HEK293T (cell line): Measurements from ENCODE around the gene ABR.
"Not testable (repeated sequence)": the region's sequence is repeated elsewhere in the genome, so short reads cannot be mapped to it uniquely, and the experiment has no call there.

Source experiments
- CTCF ChIA-PET: fragments of 350-600 bp; formaldehyde crosslinking; extraction: SDS; loops from one replicate; lab custom pipeline; 2021; ENCODE audit warnings: antibody characterized with exemption, inconsistent platforms; lab: Yijun Ruan, JAX
- POLR2A ChIA-PET: fragments of 350-600 bp; formaldehyde crosslinking; extraction: SDS; loops from one replicate; lab custom pipeline; 2020; ENCODE audit warnings: antibody characterized with exemption, inconsistent platforms; lab: Yijun Ruan, JAX
- DNase-seq: peaks from one replicate; pipeline ENCODE4 v3.0.0; 2012; ENCODE audit warnings: mixed read lengths; ENCODE audit errors: extremely low spot score
- ARNT ChIP-seq: fragments of 450-650 bp; IDR thresholded peaks from 2 replicates; pipeline ENCODE4 v1.6.1; 2017; ENCODE audit warnings: mild to moderate bottlenecking
- BHLHE40 ChIP-seq: fragments of 450-650 bp; IDR thresholded peaks from 2 replicates; pipeline ENCODE4 v1.6.1; 2016; ENCODE audit warnings: mild to moderate bottlenecking, moderate library complexity, borderline replicate concordance
- CTBP1 ChIP-seq: fragments of 450-650 bp; IDR thresholded peaks from 2 replicates; pipeline ENCODE4 v1.6.1; 2016; ENCODE audit warnings: borderline replicate concordance
- ELF4 ChIP-seq: fragments of 450-650 bp; IDR thresholded peaks from 2 replicates; pipeline ENCODE4 v1.6.1; 2017; ENCODE audit warnings: antibody characterized with exemption
- FOXA1 ChIP-seq: fragments of 450-650 bp; IDR thresholded peaks from 2 replicates; pipeline ENCODE4 v1.6.1; 2016; ENCODE audit warnings: mild to moderate bottlenecking
- FOXK2 ChIP-seq: fragments of 450-650 bp; IDR thresholded peaks from 2 replicates; pipeline ENCODE4 v1.6.1; 2016; ENCODE audit warnings: mild to moderate bottlenecking
- FOXM1 ChIP-seq: fragments of 450-650 bp; IDR thresholded peaks from 2 replicates; pipeline ENCODE4 v1.6.1; 2017; ENCODE audit warnings: mild to moderate bottlenecking, borderline replicate concordance
- HDGF ChIP-seq: fragments of 450-650 bp; IDR thresholded peaks from 2 replicates; pipeline ENCODE4 v1.6.1; 2017; ENCODE audit warnings: antibody characterized with exemption, borderline replicate concordance
- L3MBTL2 ChIP-seq: fragments of 450-650 bp; conservative IDR thresholded peaks from 2 replicates; pipeline ENCODE4 v1.6.1; 2016; ENCODE audit warnings: mild to moderate bottlenecking
- LEF1 ChIP-seq: fragments of 450-650 bp; IDR thresholded peaks from 2 replicates; pipeline ENCODE4 v1.6.1; 2017; ENCODE audit warnings: mild to moderate bottlenecking, borderline replicate concordance
- NFRKB ChIP-seq: fragments of 450-650 bp; IDR thresholded peaks from 2 replicates; pipeline ENCODE4 v1.6.1; 2016; ENCODE audit warnings: mild to moderate bottlenecking, moderate library complexity
- SP1 ChIP-seq: fragments of 450-650 bp; IDR thresholded peaks from 2 replicates; pipeline ENCODE4 v1.6.1; 2017
- SUZ12 ChIP-seq: fragments of 450-650 bp; IDR thresholded peaks from 2 replicates; pipeline ENCODE4 v1.6.1; 2016; ENCODE audit warnings: mild to moderate bottlenecking
- TARDBP ChIP-seq: fragments of 450-650 bp; IDR thresholded peaks from 2 replicates; pipeline ENCODE4 v1.6.1; 2016
- ZNF384 ChIP-seq: fragments of 450-650 bp; IDR thresholded peaks from 2 replicates; pipeline ENCODE4 v1.6.1; 2016
- TF ChIP-seq, protein P1 (sequence below): fragments of 450-650 bp; IDR thresholded peaks from 2 replicates; pipeline ENCODE4 v1.6.1; 2016

ABR gene

DNA sequence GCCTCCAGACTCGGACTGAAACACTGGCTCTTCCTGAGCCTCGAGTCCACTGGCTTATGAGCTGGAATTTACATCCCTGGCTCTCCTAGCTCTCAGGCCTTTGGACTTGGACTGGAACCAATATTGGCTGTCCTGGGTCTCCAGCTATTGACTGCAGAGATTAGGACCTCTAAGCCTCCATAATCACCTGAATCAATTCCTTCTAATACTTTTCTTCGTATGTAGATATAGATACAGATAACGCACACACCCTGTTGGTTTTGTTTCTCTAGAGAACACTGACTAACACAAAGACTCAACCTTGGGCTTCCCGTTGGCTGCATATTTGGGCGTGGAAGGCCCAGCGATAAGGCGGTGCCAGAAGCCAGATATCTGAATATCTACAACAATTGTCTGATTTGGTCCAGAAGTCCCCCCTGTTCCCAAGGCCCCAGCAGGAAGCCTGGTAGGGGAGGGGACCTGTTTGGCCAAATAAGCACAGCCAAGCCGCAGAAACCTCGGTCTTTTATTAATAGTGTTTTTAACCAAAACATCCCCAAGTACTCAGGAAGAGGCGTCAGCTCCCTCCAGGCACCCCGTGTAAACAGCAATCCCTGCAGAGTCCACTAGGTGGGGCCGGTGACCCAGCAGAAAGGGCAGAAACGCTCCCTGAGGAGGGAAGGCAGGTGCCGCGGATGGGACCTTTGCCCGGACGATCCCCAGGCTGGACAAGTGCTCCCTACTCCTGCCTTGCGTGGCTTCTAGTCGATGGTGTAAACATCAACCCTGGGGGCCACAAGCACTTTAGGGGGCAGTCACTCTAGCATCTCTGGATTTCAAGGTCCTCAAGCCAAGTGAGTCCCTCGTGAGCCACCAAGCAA lies 57.0 kb downstream of the ABR start:
- POLR2A ChIA-PET = interaction anchor here (1.0 to 1.1 kb wide), 3 partner anchors 15 to 25 kb away, joined by 3 to 5 read pairs (median 3); no protein-coding TSS in a partner anchor
- TF ChIP-seq ZNF384 (no peak), FOXA1 (no peak), HDGF (no peak), LEF1 (no peak), SP1 (no peak), NFRKB (no peak), CTBP1 (no peak), FOXK2 (no peak), ELF4 (no peak), FOXM1 (no peak), BHLHE40 (no peak), ARNT (no peak)
- TF ChIP-seq, protein P1, sequence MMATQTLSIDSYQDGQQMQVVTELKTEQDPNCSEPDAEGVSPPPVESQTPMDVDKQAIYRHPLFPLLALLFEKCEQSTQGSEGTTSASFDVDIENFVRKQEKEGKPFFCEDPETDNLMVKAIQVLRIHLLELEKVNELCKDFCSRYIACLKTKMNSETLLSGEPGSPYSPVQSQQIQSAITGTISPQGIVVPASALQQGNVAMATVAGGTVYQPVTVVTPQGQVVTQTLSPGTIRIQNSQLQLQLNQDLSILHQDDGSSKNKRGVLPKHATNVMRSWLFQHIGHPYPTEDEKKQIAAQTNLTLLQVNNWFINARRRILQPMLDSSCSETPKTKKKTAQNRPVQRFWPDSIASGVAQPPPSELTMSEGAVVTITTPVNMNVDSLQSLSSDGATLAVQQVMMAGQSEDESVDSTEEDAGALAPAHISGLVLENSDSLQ = no peak
- CTCF ChIA-PET = interaction anchor here (0.6 to 2.2 kb wide), 15 partner anchors 12 to 264 kb away, joined by 3 to 20 read pairs (median 4); no protein-coding TSS in a partner anchor
- DNase-seq = peak; percentile 77

DNA sequence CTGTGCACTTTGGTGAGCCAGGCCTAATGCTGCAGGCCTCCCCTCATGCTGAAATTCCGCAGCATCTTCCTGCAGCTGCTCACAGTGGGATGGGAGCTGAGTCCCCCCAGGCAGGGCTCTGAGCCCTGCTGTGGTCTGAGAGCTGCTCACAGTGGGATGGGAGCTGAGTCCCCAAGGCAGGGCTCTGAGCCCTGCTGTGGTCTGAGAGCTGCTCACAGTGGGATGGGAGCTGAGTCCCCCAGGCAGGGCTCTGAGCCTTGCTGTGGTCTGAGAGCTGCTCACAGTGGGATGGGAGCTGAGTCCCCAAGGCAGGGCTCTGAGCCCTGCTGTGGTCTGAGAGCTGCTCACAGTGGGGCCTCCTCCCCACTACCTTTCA lies 58.4 kb downstream of the ABR start:
- DNase-seq = not testable (repeated sequence)
- ChIA-PET POLR2A (interaction anchor here (1.0 kb wide), 1 partner anchor 16 kb away, joined by 3 read pairs; no protein-coding TSS in a partner anchor), CTCF (interaction anchor here (1.4 to 1.8 kb wide), 3 partner anchors 28 to 65 kb away, joined by 5 to 15 read pairs (median 5); no protein-coding TSS in a partner anchor)

GRCh38 chr17:1120596-1121441 lies 59.0 kb downstream of the ABR start:
- CTCF ChIA-PET = no interaction called here
- TF ChIP-seq CTBP1 = no peak
- TF ChIP-seq SUZ12 = no peak
- no peak for TF ChIP-seq TARDBP
- TF ChIP-seq FOXM1 = no peak
- TF ChIP-seq, protein P1 = no peak
- no peak for TF ChIP-seq FOXA1
- TF ChIP-seq LEF1 = no peak
- no peak for TF ChIP-seq SP1
- no peak for TF ChIP-seq ELF4
- TF ChIP-seq BHLHE40 = no peak
- no peak for TF ChIP-seq L3MBTL2
- no peak for TF ChIP-seq NFRKB
- no peak for TF ChIP-seq ZNF384
- TF ChIP-seq FOXK2 = no peak
- TF ChIP-seq ARNT = no peak
- TF ChIP-seq HDGF = no peak
- no peak for DNase-seq
- POLR2A ChIA-PET = no interaction called here

DNA sequence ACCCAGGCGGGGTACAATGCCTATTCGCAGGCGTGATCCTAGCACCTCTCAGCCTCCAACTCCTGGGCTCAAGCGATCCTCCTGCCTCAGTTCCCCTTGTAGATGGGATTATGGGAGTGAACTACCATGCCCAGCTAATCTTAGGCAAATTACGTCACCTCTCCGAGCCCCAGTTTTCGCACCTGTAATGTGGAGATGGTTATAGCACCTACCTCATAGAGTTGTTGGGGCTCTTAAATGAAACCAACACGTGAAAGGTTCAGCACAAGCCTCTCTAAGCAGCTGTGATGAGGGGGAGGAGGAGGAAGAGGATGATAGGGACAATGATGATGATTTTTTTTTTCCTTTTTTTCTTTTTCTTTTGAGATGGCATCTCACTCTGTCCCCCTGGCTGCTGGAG lies 59.9 kb downstream of the ABR start:
- CTCF ChIA-PET = interaction anchor here (0.6 kb wide), 1 partner anchor 20 kb away, joined by 3 read pairs; no protein-coding TSS in a partner anchor
- DNase-seq = no peak
- POLR2A ChIA-PET = no interaction called here
- TF ChIP-seq L3MBTL2 (no peak), SP1 (no peak), LEF1 (no peak), CTBP1 (no peak)
- TF ChIP-seq, protein P1 = no peak

DNA sequence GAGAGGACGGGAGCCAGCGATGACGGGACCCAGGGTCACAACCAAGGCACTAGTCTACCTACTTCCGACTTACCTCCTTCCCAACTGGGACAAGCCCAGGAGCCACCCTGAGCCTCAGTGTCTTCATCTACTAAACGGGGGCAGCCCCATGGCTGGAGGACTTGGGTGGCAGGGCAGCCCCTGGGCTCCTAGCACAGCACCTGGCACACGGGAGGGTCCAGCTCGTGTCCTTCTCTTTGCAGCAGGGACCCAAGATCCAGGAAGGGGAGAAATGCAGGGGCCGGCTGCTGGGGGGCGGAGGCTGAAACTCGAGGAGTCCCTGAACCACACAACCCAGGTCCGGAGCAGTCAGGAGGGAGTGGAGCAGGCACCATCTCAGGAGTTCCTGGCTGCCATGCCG lies 63.2 kb downstream of the ABR start:
- POLR2A ChIA-PET = no interaction called here
- CTCF ChIA-PET = interaction anchor here (1.9 kb wide), 1 partner anchor 58 kb away, joined by 11 read pairs; no protein-coding TSS in a partner anchor
- no peak for TF ChIP-seq FOXA1
- no peak for TF ChIP-seq SP1
- no peak for TF ChIP-seq FOXK2
- TF ChIP-seq TARDBP = no peak
- no peak for TF ChIP-seq NFRKB
- TF ChIP-seq L3MBTL2 = no peak
- no peak for TF ChIP-seq ZNF384
- TF ChIP-seq SUZ12 = no peak
- no peak for TF ChIP-seq BHLHE40
- TF ChIP-seq LEF1 = no peak
- TF ChIP-seq ELF4 = no peak
- TF ChIP-seq ARNT = no peak
- TF ChIP-seq, protein P1 = no peak
- no peak for TF ChIP-seq HDGF
- TF ChIP-seq FOXM1 = no peak
- TF ChIP-seq CTBP1 = no peak
- DNase-seq = no peak
